Testis (tissue), 2 donors: ENCODE results near the gene ZNF100.

Experiments used
- CTCF ChIP-seq, 3 experiments: fragments of 450-650 bp in 2 of 3; fragments of 200-600 bp in 1 of 3; sonication (generic) in 1 of 3; IDR thresholded peaks; one replicate each; pipeline ENCODE4 v1.5.1; 2016 to 2019; ENCODE audit warnings: antibody characterized with exemption in 3 of 3, mild to moderate bottlenecking in 2 of 3, moderate library complexity in 1 of 3
- POLR2A ChIP-seq: fragments of 450-650 bp; IDR thresholded peaks from one replicate; pipeline ENCODE4 v1.6.1; 2017; ENCODE audit warnings: antibody characterized with exemption, mild to moderate bottlenecking, moderate library complexity

DNA sequence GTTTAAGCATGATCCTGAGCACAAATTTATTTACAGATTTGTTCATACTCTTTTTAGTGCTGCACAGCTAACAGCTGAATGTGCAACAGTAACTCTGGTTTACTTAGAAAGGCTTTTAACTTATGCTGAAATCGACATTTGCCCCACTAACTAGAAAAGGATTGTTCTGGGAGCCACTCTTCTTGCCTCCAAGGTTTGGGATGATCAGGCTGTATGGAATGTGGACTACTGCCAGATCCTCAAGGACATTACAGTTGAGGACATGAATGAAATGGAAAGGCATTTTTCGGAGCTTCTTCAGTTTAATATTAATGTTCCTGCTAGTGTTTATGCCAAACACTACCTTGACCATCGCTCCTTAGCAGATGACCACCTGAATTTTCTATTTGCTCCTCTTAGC lies 16.0 kb downstream of the ZNF100 start:
- TF ChIP-seq CTCF (IDR thresholded peaks at IDR 0.05) (no peak), POLR2A (no peak)
